Loucy (cell line): ENCODE measurements around the gene BCO1.

Experiments
- H2AFZ ChIP-seq: fragments of 200-600 bp; sonication (generic); 2 replicates; pipeline ENCODE4 v1.6.0; 2016; ENCODE audit warnings: antibody characterized with exemption, mild to moderate bottlenecking, low read length, moderate library complexity
- H3F3A ChIP-seq: fragments of 200-600 bp; 2 replicates; pipeline ENCODE4 v1.6.0; 2016; ENCODE audit warnings: antibody characterized with exemption, low read depth, mild to moderate bottlenecking
- H3K27me3 ChIP-seq: fragments of 200-600 bp; sonication (generic); 2 replicates; pipeline ENCODE4 v1.6.1; 2014; ENCODE audit warnings: low read length, mild to moderate bottlenecking; ENCODE audit not compliant: insufficient read depth, poor library complexity, severe bottlenecking
- H3K36me3 ChIP-seq: fragments of 200-600 bp; sonication (generic); 2 replicates; pipeline ENCODE4 v1.6.1; 2016; ENCODE audit warnings: low read length; ENCODE audit not compliant: insufficient read depth
- H3K4me1 ChIP-seq: fragments of 200-600 bp; sonication (generic); 2 replicates; pipeline ENCODE4 v1.5.1; 2014; ENCODE audit warnings: low read length, mild to moderate bottlenecking; ENCODE audit not compliant: insufficient read depth, poor library complexity, severe bottlenecking
- H3K4me2 ChIP-seq: fragments of 200-600 bp; sonication (generic); 2 replicates; pipeline ENCODE4 v1.6.0; 2014; ENCODE audit warnings: antibody characterized with exemption, low read length, low read depth, mild to moderate bottlenecking; ENCODE audit not compliant: poor library complexity, severe bottlenecking
- H3K4me3 ChIP-seq: fragments of 200-600 bp; sonication (generic); 2 replicates; pipeline ENCODE4 v1.5.1; 2014; ENCODE audit warnings: low read length, mild to moderate bottlenecking, mixed read lengths; ENCODE audit not compliant: poor library complexity, severe bottlenecking
- H3K79me2 ChIP-seq: fragments of 200-600 bp; sonication (generic); 2 replicates; pipeline ENCODE4 v1.6.1; 2014; ENCODE audit warnings: low read length; ENCODE audit not compliant: insufficient read depth
- H3K9ac ChIP-seq: fragments of 200-600 bp; sonication (generic); 2 replicates; pipeline ENCODE4 v1.6.0; 2014; ENCODE audit warnings: mild to moderate bottlenecking, low read depth, low read length, moderate library complexity; ENCODE audit not compliant: poor library complexity, severe bottlenecking
- H3K9me2 ChIP-seq: fragments of 200-600 bp; sonication (generic); replicated peaks from 2 replicates; pipeline ENCODE4 v1.6.1; 2016; ENCODE audit warnings: low read depth, low read length, mixed read lengths
- H3K9me3 ChIP-seq: fragments of 200-600 bp; sonication (generic); 2 replicates; pipeline ENCODE4 v1.6.1; 2014; ENCODE audit warnings: mild to moderate bottlenecking, antibody characterized with exemption, low read length, low read depth; ENCODE audit not compliant: insufficient read depth
- H4K20me1 ChIP-seq: fragments of 200-600 bp; sonication (generic); 2 replicates; pipeline ENCODE4 v1.6.0; 2014; ENCODE audit warnings: antibody characterized with exemption, low read length, mild to moderate bottlenecking; ENCODE audit not compliant: insufficient read depth, poor library complexity, severe bottlenecking
- EZH2phosphoT487 ChIP-seq: fragments of 200-600 bp; IDR thresholded peaks from 2 replicates; pipeline ENCODE4 v1.6.1; 2018; ENCODE audit warnings: antibody characterized with exemption, mild to moderate bottlenecking, moderate library complexity, borderline replicate concordance
- TF ChIP-seq, protein P1 (sequence below): fragments of 200-600 bp; sonication (generic); conservative IDR thresholded peaks from 2 replicates; pipeline ENCODE4 v1.5.1; 2014; ENCODE audit warnings: mild to moderate bottlenecking, antibody characterized with exemption, low read length

BCO1 gene

GRCh38 chr16:81327011-81327410, 88.5 kb downstream of the BCO1 start:
- Histone ChIP-seq H3K36me3 (no peaks in the 10 kb centered on the region; the same call in 1 of the 2 replicates), H3K9me3 (no peaks in the 10 kb centered on the region), H3K9ac (no peak overlapping the region), H3K9me2 (no peaks in the 10 kb centered on the region), H3K4me2 (no peak overlapping the region), H3K79me2 (peaks cover 42% of the 10 kb centered on the region; the same call in 1 of the 2 replicates), H4K20me1 (no peaks in the 10 kb centered on the region), H3K4me1 (no peaks in the 10 kb centered on the region), H3F3A (no peaks in the 10 kb centered on the region), H3K4me3 (no peak overlapping the region), H2AFZ (no peak overlapping the region), H3K27me3 (no peaks in the 10 kb centered on the region)
- TF ChIP-seq EZH2phosphoT487 = no peak
- TF ChIP-seq, protein P1, sequence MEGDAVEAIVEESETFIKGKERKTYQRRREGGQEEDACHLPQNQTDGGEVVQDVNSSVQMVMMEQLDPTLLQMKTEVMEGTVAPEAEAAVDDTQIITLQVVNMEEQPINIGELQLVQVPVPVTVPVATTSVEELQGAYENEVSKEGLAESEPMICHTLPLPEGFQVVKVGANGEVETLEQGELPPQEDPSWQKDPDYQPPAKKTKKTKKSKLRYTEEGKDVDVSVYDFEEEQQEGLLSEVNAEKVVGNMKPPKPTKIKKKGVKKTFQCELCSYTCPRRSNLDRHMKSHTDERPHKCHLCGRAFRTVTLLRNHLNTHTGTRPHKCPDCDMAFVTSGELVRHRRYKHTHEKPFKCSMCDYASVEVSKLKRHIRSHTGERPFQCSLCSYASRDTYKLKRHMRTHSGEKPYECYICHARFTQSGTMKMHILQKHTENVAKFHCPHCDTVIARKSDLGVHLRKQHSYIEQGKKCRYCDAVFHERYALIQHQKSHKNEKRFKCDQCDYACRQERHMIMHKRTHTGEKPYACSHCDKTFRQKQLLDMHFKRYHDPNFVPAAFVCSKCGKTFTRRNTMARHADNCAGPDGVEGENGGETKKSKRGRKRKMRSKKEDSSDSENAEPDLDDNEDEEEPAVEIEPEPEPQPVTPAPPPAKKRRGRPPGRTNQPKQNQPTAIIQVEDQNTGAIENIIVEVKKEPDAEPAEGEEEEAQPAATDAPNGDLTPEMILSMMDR = no peak

- Histone ChIP-seq H4K20me1 (no peaks in the 10 kb centered on the region), H3F3A (no peaks in the 10 kb centered on the region), H3K27me3 (no peaks in the 10 kb centered on the region), H3K36me3 (no peaks in the 10 kb centered on the region; the same call in 1 of the 2 replicates), H3K4me1 (no peaks in the 10 kb centered on the region), H3K9me2 (no peaks in the 10 kb centered on the region), H3K4me3 (no peak overlapping the region), H3K79me2 (peaks cover 37% of the 10 kb centered on the region; the same call in 1 of the 2 replicates), H3K9ac (no peak overlapping the region), H3K4me2 (no peak overlapping the region), H2AFZ (no peak overlapping the region), H3K9me3 (no peaks in the 10 kb centered on the region)
- TF ChIP-seq, protein P1 = no peak
- TF ChIP-seq EZH2phosphoT487 = no peak
Measured at GRCh38 chr16:81327447-81328196, 89.1 kb downstream of the BCO1 start.

- no peaks in the 10 kb centered on the region for H4K20me1 ChIP-seq
- H3K27me3 ChIP-seq = no peaks in the 10 kb centered on the region
- H3K4me1 ChIP-seq = no peaks in the 10 kb centered on the region
- H3K36me3 ChIP-seq = no peaks in the 10 kb centered on the region
- H3K9ac ChIP-seq = no peak overlapping the region
- H2AFZ ChIP-seq = no peak overlapping the region
- H3K79me2 ChIP-seq = peaks cover 18% of the 10 kb centered on the region; the same call in 1 of the 2 replicates
- no peak overlapping the region for H3K4me2 ChIP-seq
- TF ChIP-seq, protein P1 = no peak
- no peak for TF ChIP-seq EZH2phosphoT487
- no peak overlapping the region for H3K4me3 ChIP-seq
- H3K9me3 ChIP-seq = no peaks in the 10 kb centered on the region
- H3K9me2 ChIP-seq = no peaks in the 10 kb centered on the region
- H3F3A ChIP-seq = no peaks in the 10 kb centered on the region
Measured at GRCh38 chr16:81329947-81330346, 91.5 kb downstream of the BCO1 start.
